Liver (tissue), 3 donors: ENCODE measurements around the gene VPS25.

Source experiments
- SP1 ChIP-seq: IDR thresholded peaks from 2 replicates; pipeline ENCODE4 v1.6.1; 2018; ENCODE audit warnings: antibody characterized with exemption, mild to moderate bottlenecking
- TF ChIP-seq, protein P1 (sequence below): fragments of 150-350 bp; IDR thresholded peaks from 2 replicates; pipeline ENCODE4 v1.5.1; 2017; ENCODE audit warnings: improper control_type of control experiment, low read depth, low read length; ENCODE audit not compliant: missing input control
- TF ChIP-seq, protein P2 (sequence below): IDR thresholded peaks from 2 replicates; pipeline ENCODE4 v1.6.1; 2016; ENCODE audit warnings: antibody characterized with exemption
- donor health status: healthy.
- donor health status: healthy.

DNA sequence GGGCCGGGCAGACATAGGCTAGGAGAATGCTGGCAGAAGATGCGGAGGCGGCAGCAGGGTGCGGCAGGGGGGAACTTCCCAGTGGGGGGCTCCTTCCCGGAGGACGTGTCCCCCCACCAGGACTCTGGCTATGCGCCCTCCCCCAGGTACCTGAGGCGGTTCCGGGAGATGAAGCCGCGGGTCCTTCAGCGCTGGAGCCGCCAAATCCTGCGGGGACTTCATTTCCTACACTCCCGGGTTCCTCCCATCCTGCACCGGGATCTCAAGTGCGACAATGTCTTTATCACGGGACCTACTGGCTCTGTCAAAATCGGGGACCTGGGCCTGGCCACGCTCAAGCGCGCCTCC lies 10.5 kb downstream of the VPS25 start:
- TF ChIP-seq, protein P1, sequence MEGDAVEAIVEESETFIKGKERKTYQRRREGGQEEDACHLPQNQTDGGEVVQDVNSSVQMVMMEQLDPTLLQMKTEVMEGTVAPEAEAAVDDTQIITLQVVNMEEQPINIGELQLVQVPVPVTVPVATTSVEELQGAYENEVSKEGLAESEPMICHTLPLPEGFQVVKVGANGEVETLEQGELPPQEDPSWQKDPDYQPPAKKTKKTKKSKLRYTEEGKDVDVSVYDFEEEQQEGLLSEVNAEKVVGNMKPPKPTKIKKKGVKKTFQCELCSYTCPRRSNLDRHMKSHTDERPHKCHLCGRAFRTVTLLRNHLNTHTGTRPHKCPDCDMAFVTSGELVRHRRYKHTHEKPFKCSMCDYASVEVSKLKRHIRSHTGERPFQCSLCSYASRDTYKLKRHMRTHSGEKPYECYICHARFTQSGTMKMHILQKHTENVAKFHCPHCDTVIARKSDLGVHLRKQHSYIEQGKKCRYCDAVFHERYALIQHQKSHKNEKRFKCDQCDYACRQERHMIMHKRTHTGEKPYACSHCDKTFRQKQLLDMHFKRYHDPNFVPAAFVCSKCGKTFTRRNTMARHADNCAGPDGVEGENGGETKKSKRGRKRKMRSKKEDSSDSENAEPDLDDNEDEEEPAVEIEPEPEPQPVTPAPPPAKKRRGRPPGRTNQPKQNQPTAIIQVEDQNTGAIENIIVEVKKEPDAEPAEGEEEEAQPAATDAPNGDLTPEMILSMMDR, result no peak
- TF ChIP-seq, protein P2, sequence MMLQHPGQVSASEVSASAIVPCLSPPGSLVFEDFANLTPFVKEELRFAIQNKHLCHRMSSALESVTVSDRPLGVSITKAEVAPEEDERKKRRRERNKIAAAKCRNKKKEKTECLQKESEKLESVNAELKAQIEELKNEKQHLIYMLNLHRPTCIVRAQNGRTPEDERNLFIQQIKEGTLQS, result no peak
- TF ChIP-seq SP1, result no peak
